ENCODE measurements around the gene OTULIN.

OTULIN gene

DNA sequence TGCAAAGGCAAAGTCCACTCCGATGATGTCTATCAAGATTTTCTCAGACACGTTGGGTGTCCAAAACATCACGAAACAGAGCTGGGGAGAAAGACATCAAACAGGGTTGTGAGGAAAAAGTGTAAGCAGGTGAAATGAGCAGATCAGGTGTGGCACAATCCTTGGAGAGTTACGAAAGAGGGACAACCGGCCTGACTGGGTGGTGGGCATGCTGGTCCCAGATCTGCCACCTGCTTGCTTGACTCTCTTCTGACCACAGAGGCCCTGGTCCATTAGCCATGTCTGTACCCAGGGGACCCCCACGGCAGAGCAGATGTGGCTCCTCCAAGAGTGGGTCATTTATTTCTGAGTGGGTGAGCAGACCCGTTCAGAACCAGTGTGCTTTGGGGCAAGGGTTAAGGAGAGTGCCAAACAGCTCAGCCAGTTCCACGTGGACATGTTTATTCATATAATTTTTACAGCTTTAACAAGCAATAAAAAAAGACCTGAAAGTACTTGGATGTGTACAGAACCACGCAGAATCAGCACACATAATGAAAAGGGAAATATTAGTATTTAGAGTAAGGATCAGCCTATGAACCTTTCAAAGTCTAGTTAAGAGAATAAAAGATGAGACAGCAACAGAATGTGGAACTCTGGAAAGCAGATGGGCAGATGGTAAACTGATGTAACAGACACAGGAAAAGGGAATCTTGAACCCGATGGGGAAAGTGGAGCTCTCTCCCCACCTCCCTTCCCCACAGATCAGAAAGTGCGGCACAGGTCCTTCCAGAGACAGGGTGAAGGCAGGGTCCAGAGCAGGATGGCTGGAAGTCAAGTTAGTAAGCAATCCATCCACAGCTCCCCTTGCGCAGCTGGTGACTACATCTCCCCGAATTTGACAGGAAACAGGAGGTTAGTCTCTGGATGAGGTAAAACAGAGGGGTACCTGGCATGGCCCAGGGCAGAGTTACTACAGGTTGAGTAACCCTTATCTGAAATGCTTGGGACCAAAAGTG is 52.5 kb downstream of the OTULIN start:
- no peak for DNase-seq (ENCODE audit: extremely low read depth in 1 of 2, low read depth in 1 of 2)

DNA sequence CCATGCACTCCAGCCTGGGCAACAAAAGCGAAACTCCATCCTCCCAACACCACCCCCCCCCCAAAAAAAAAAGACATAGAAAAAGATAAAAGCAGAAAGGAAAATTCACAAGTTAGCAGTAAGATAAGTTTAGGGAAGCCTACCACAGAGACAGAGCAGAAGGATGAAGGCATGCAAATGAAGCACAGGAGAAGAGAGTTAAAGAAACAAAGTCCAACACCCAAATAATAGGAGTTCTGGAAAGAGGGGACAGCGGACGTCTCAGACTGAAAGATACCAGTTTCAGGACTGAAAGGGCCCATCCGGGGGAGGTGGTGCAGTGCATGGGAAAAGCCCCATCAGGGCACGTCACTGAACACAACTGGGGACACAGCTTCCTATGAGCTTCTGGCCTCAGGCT is 54.3 kb downstream of the OTULIN start:
- DNase-seq (ENCODE audit: extremely low read depth in 1 of 2, low read depth in 1 of 2): no peak

DNA sequence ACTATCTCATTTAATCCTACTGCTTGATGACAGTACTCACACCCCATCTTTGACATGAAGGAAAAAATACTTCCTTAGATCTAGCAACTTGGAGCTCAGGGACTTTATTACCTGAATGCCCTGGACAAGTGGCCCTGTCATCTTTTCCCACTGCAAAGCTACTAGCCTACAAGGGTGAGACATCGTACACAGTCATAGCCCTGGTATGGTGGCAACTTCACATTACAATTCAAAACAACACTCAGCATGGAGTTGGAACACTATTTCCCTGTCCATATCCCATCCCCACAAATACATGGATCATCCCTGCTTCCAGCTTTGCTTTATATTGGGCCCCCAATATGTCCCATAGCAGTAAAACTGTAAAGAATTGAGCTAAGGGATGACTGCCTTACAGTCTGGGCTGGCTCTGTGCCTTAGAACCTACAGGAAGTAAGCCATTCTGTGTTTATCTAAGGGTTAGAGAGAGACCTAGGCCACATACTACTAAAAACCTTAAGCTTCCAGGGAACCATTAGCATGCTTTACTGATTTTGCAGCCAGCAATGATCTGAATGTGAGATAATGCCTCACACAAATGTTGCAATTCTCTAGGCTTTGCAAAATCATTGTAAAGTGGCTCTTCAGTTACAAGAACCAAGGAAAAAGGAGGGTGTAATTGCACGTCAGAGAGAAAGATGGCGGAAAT is 55.9 kb downstream of the OTULIN start:
- no peak for DNase-seq (ENCODE audit: extremely low read depth in 1 of 2, low read depth in 1 of 2)

DNA sequence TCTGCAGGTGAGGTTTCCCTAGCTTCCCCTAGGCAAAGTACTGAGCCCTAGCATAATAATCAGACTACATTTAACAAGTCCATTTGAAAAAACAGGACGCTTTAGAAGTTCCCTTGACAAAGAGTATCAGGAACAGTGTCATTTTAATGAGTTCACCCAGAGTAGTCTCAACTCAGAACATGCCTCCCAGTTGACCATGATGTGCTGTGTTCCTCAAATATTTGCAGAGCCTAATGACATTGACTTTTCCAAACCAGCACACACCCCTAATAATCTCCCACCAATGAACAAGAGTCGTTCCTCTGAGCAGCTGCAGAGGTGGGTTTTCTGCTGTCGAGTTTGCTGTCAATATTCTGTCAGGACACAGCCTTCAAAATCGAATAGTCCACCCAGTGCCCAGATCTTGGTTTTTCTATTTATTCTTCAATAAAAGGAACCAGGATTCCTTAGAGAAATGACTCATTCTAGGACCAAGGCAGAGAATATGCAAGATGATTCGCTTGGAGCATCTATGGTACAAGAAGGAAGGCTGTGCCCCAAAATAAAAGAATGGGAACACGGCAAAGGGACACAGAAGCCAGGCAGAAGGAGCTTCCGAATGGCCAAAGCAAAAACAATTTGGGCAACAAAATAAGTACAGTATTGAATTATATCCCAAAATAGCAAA is 57.6 kb downstream of the OTULIN start:
- DNase-seq (ENCODE audit: extremely low read depth in 1 of 2, low read depth in 1 of 2): no peak

DNA sequence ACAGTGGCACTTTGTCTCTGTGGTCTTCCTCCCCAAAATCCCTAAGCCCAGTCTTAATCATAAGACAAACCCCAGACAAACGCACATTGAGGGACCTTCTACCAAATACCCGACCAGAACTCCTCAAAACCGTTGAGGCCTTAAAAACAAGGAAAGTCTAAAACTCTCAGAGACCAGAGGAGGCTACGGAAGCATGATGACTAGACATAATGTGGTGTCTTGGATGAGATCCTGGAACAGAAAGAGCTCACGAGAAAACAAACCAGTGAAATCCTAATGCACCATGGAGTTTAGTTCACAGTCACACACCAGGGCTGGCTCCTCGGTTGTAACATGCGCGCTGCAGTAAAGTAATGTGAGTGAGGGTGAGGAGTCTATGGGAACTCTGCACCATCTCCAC is 58.4 kb downstream of the OTULIN start:
- no peak for DNase-seq (ENCODE audit: extremely low read depth in 1 of 2, low read depth in 1 of 2)

DNA sequence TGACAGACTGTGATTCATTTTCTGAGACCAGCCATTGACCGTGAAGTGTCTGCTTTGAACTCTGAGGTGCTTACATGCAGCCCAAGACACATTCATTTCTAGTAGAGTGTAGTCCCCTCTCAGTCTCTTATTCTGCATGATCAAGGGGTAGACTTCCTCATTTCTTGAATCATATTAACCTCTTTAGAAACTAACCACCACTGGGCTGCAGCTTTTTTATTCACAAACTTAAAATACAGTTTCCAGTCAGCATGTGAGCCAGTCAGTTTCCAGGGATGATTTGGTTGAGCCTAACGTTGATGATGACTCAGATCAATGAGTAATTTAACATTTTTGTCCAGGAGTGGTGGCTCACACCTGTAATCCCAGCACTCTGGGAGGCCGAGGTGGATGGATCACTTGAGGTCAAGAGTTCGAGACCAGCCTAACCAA is 59.2 kb downstream of the OTULIN start:
- peak in 1 of 2 donors; percentile 26 for DNase-seq (ENCODE audit: extremely low read depth in 1 of 2, low read depth in 1 of 2)

DNA sequence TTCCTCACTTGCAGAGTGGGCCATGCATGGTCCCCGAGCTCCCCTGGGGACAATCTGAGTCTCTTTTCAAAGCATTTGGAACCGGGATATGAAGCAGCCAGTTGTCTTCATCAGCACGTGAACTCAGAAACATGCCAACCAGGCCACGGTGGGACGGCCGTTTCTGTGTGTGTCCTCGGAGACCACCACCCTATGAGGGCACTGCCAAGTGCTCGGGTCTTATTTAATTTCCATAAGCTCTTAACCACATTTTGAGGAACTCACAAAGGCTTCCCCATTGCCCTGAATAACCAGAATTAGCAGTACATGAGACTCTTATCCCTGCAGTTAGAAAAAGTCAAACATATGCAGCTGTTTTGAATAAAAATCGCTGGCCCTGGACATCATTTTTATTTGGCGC is 60.1 kb downstream of the OTULIN start:
- DNase-seq (ENCODE audit: extremely low read depth in 1 of 2, low read depth in 1 of 2): no peak

DNA sequence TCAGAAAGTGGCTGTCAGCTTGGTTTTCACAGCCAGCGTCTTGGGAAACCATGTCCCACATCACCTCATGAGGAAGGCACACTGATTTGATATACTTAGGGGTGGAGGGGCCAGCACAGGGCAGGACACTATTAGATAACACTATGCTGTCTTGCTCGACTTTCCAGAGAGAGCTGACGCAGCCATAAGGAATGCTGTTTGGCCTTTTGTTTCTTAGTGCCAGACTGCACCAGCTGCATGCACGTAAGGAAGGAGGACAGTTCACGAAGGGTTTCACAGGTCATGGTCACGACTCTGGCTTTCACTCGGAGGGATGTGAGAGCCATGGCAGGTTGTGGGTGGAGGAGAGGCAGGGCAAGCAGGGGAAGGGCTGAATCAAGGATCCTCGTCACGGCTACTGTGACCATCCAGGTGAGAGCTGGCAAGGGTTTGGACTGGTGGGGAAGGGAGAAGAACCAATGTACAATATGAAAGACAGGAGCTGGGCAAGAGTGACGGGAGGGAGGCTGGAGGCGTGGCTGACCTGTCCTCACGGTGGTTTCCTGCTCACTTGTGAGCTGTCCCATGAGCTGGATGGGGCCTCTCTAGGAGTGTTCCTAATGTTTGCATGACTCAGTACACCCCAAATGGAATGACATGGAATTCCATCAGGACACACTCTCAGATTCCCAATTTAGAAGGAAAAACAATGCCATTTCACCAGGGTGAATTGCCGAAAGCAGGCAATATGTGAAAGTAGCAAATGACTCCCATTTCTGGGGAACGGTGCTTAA is 61.7 kb downstream of the OTULIN start:
- no peak for DNase-seq (ENCODE audit: extremely low read depth in 1 of 2, low read depth in 1 of 2)

DNA sequence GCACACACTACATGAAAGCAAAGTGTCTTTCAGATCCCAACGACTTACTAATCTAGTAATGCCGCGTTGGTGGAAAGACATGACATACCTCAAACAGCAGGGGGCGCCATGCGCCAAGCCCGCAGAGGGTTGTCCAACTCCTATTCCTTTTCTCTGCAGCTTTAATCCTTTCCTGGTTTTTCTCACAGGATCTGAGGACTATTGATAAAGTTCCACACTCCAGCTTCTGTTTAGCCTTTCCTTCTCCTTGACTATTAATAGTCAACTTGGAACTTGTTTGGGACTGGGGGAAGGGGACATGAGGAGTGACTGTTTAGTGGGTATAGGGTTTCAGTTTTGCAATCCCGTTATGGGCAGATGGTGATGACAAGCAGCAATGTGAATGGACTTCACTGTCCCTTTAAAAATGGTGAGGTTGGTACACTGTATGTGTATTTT is 62.9 kb downstream of the OTULIN start:
- peak; percentile 29 to 42 for DNase-seq (ENCODE audit: extremely low read depth in 1 of 2, low read depth in 1 of 2)

DNA sequence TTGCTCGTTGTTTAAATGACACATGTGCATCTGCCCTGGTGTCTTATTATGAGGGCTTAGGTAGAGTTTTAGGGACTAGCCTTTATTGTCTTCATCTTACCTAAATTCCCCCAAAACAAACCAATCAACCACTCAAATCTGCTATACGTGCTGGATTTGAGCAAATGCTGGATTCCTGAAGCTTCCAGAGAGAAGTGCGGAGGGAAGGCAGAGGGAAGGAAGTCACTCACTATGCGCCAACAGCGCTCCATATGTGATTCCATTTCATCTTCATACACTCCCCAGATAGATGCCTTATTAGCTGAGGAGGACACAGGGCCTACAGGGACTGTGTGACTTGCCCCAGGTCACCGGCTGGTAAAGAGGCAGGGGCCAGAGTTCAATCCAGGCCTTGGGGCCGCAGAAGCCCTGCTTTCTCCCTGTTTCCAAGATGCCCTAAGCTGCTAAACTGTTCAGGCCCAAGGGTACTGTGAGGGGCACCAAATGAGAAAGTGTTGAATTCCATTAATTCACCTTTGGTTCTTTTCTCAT is 63.5 kb downstream of the OTULIN start:
- no peak for DNase-seq (ENCODE audit: extremely low read depth in 1 of 2, low read depth in 1 of 2)

DNA sequence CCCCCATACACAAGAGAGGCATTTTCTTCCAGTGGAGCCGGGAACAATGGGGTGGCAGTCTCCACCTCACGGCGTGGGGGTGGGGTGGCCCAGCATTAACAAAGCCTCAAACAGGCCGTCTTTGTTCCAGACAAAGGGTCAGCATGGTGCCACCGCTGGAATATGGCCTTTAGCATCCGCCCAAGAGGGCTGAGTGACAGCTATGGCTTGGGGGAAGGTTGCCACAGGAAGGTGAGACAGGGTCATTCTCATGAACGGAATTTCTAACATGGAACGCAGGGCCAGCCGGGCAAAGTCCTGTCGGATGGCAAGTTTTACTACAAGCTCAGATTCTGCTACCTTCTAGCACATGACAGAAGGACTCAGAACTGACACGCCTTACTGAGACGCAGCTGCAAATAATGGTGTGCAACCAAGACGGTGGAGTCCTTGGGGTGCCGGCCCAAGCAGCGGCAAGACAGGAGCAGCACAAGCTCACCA is 64.0 kb downstream of the OTULIN start:
- DNase-seq (ENCODE audit: extremely low read depth in 1 of 2, low read depth in 1 of 2): no peak

DNA sequence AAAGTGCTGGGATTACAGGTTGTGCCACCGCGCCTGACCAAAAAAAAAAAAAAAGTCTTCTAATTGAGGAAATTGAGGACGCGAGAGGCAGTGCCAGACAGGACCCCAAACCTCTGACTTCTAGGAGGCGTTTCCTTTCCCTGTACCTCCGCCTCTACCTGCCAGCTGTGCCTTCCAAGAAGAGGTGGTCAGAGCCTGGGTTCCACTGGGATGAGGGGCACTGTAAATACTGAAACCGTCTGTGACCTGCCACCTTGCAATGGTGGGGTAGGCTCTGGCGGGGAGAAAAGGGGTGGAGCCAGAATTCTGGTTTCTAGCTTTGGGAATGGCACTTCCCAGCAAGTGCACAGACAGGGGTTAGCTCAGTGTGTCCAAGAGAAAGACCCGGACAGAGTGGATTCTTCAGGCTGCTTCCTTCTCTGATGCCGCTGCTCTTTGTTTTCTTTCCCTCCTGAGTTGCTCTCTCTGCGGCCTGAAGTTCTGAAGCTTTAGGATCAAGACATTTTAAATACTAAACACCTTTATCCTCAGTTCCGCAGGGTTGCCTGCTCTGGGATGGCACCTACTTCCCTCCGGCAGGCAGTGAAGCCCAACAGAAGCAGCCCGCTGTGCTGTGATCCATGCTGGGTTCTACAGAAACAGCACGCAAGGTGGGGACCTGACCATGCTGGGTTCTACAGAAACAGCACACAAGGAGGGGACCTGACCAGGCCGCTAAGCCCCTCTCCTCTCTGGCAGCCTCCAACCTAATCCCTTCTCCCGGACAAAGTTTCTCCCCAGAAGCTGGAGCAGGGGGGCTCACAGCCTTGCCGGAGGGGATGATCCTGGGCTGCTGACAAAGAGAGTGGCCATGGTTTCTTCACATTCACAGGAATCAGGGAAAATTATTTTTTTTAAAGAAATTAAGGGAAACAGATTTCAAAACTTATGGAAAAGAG is 65.2 kb downstream of the OTULIN start:
- no peak for DNase-seq (ENCODE audit: extremely low read depth in 1 of 2, low read depth in 1 of 2)

DNA sequence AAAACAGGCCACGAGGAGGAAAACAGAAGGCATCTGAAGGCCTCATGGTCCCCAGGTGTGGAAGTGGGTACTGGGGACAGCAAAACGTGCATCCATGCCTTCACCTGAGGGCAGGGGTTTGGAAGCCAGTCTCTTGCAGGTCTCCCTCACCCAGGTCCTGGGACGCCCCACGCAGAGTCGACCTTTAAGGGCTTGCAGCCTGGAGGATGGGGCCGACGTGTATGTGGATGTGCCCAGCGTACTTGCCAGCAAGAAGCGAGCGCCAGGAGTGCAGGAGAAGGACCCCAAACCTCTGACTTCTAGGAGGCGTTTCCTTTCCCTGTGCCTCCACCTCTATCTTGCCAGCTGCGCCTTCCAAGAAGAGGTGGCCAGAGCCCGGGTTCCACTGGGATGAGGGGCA is 65.9 kb downstream of the OTULIN start:
- no peak for DNase-seq (ENCODE audit: extremely low read depth in 1 of 2, low read depth in 1 of 2)

DNA sequence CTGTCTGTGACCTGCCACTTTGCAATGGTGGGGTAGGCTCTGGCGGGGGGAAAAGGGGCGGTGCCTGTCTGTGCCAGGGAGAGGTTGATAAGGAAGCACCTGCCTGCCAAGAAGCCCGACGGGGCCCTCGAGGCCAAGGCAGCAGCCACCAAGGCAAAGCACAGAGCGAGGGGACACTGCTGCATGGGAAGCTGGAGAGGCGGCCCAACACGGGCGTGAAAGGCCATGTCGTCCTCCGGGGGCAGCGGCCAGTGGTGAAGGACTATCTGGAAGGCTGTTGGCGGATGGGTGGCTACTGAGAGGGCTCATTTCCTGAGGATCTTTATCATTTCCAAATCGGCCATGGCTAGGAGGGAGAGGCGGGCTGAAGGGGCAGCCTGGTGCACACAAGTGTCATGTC is 66.4 kb downstream of the OTULIN start:
- no peak for DNase-seq (ENCODE audit: extremely low read depth in 1 of 2, low read depth in 1 of 2)

DNA sequence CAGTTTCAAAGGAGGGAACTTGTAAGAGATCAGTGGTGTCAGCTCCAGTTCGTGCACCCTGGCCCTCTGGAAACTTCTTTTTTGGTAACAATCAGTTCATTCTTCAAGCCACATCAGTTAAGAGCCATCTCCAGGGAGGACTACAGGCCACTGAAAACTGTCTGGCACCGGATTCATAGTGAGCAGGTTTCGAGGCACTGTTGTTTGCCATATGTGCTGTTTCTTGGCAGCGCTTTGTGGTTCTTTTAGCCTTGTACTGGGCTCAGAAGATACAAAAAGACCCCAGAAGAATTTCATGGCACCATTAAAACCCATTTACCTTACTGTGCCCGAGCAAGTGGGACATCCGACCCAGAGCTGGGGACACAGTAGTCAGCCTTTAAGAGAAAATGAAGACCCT is 68.5 kb downstream of the OTULIN start:
- no peak for DNase-seq (ENCODE audit: extremely low read depth in 1 of 2, low read depth in 1 of 2)

DNA sequence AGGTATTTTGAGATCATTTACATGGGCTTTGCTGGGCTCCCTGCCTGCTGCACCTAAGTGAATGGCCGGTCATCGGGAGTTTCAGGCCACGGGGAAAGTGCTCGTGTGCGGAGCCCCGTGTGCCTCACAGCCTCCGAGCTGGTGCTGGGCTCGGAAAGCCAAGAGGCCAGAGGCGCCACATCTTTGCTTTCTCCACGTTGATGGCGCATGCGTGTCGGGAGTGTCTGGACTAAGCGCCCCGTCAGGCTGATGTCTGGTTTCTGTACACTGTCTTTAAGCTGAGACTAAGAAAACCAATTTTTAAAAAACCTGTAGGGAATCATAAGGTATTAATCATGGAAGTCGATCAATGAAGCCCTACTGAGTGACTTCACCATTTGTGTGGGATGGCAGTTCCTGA is 69.1 kb downstream of the OTULIN start:
- DNase-seq (ENCODE audit: extremely low read depth in 1 of 2, low read depth in 1 of 2): no peak

DNA sequence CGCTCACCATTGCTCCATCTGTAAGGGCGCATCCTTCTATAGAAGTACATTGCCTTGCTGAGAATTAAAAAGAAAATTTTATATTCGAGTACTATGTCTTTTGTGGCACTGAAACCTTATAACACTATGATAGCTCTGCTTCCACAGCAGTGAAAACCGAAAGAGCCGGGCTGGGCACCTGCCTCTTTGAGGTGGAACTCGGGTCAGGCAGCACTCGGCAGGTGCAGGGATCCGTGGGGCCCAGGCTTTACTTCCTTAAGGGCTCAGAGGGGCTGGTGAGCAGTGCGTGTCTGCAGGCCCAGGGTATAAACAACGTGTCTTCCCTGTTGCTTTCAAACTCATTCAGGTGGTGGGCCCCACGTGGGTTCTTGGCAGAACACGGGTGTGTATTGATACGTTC is 69.9 kb downstream of the OTULIN start:
- DNase-seq (ENCODE audit: extremely low read depth in 1 of 2, low read depth in 1 of 2): no peak

DNA sequence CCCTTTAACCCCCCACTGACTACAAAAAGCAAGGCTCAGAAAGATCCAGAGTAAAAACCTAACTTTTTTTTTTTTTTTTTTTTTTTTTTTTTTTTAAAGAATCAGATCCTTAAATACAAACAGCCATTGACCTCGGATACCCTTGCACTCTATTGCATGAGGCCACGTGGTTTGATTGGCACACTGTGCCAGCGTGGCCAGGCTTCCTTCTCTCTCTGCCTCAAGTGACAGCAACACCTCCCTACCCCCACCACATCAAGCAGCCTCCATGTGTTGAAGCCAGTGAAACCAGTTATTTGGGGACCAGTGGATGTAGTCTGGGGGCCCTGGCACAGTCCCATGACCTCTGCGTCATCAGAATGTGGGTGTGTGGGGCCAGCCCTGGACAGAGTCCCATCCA is 71.4 kb downstream of the OTULIN start:
- no peak for DNase-seq (ENCODE audit: extremely low read depth in 1 of 2, low read depth in 1 of 2)

DNA sequence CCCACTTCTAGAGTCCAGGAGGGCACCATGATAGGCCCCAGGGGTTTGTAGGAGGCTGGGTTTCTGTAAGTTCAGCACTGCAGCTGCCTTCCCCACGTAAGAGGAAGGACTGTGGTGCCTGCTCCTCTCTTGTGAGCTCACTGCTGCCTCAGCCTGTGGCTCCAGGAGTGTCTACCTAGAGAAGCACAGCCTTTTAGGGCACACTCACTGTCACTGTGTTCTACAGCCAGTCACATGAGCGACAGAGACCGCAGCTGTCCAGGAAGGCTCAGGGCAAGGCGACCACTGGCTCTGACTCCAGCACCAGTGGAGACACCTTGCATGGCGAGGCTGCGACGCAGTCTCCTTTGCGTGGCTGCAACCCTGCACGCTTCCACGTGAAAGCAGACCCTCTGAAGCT is 72.8 kb downstream of the OTULIN start:
- no peak for DNase-seq (ENCODE audit: extremely low read depth in 1 of 2, low read depth in 1 of 2)

Measured in stimulated activated CD8-positive, alpha-beta memory T cell treated with anti-CD3 and anti-CD28 coated beads, Interleukin-7, amount 100 ng/mL, for 48 hours (primary cell).